Subcutaneous abdominal adipose tissue (tissue), 5 donors: ENCODE results near the gene ZDHHC1.

Source experiments
- H3K27ac ChIP-seq: one replicate; pipeline ENCODE4 v1.7.0; 2013; ENCODE audit warnings: low read depth, mild to moderate bottlenecking, inconsistent platforms, low read length, moderate library complexity
- H3K27me3 ChIP-seq, 5 donors: one replicate each; pipeline ENCODE4 v1.7.0; 2013; ENCODE audit warnings: low read length in 5 of 5, inconsistent platforms in 1 of 5; ENCODE audit not compliant: control insufficient read depth in 5 of 5, insufficient read depth in 4 of 5
- H3K36me3 ChIP-seq, 5 donors: one replicate each; pipeline ENCODE4 v1.7.0; 2013; ENCODE audit warnings: low read length in 5 of 5; ENCODE audit not compliant: control insufficient read depth in 5 of 5, insufficient read depth in 5 of 5
- H3K4me1 ChIP-seq, 5 donors: one replicate each; pipeline ENCODE4 v1.7.0; 2013; ENCODE audit warnings: low read length in 5 of 5, mild to moderate bottlenecking in 3 of 5, moderate library complexity in 1 of 5; ENCODE audit not compliant: control insufficient read depth in 5 of 5, insufficient read depth in 5 of 5
- H3K4me3 ChIP-seq, 5 donors: one replicate each; pipeline ENCODE4 v1.7.0; 2013; ENCODE audit warnings: low read length in 5 of 5, low read depth in 1 of 5
- H3K9ac ChIP-seq, 5 donors: one replicate each; pipeline ENCODE4 v1.7.0; 2013; ENCODE audit warnings: low read length in 5 of 5, mild to moderate bottlenecking in 4 of 5, moderate library complexity in 3 of 5
- H3K9me3 ChIP-seq, 5 donors: one replicate each; pipeline ENCODE4 v1.7.0; 2013; ENCODE audit warnings: low read length in 5 of 5; ENCODE audit not compliant: control insufficient read depth in 5 of 5
- donor health status: healthy.
- donor health status: healthy.
- donor health status: healthy.
- donor health status: healthy.
- donor health status: healthy.

Gene ZDHHC1

DNA sequence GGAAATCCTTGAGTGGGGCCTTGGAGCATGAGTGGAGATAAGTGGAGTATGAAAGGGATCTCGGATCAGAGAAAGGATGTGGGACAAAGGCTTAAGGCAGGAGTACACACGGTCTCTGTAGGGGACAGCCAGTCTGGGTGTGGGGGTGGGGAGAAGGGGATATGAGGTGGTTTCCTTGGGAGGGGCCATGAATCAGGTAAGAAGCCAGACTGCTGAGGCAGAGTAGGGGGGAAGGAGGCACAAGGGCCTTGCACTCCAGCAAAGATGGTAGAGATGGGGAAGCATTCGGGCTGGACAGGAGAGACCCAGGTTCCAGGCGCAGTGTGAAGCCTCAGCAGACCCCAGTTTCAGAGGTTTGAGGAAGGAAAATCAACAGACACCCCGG lies 16.2 kb upstream of the ZDHHC1 start:
- Histone ChIP-seq H3K9ac (no peak overlapping the region), H3K4me1 (peaks cover 1 to 30% (median 28%) of the 10 kb centered on the region in 5 donors), H3K4me3 (no peak overlapping the region), H3K27ac (no peak overlapping the region), H3K36me3 (peaks cover 0 to 17% (median 13%) of the 10 kb centered on the region in 5 donors), H3K9me3 (no peaks in the 10 kb centered on the region), H3K27me3 (peaks cover 5 to 18% (median 10%) of the 10 kb centered on the region in 5 donors)

DNA sequence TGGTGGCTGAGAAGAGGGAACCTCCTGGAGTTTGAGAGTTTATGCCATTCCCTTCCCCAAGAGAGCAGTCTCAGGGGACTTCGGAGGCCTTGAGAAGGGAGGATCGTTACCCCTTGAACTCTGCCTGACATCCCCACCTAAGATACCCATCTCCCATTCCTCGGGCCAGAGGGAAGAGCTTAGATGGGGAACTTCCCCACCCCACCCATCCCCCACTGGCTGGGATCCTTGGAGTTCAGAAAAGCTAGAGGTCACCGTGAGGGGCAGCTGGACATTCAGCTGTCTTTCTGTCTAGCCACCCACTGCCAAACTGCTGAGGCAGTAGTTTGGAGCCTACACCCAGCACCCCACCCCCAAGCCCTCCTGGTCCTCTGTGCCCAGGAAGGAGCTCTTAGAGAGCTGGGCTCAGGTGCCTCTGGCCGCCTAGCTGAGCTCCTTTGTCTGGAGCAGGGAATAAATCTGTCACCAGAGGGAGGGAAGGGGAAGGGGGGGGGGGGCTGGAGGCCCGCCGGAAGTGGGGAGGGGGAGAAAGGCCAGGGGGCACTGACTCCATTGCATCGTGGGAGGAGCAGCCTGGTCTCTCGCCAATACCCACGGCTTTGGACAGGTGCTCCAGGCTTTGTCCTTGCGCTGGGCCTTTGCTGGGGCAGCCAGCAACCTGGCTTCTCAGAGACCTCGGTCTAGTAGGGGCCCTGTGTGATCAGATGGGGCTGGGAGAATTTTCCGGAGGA lies 15.7 kb upstream of the ZDHHC1 start:
- Histone ChIP-seq H3K27me3 (peaks cover 5 to 21% (median 10%) of the 10 kb centered on the region in 5 donors), H3K4me3 (peak overlapping the region; percentile 27 to 63 (median 48)), H3K4me1 (peaks cover 1 to 34% (median 28%) of the 10 kb centered on the region in 5 donors), H3K36me3 (peaks cover 0 to 11% (median 8%) of the 10 kb centered on the region in 5 donors), H3K27ac (no peak overlapping the region), H3K9ac (peak overlapping the region in 3 of 5 donors; percentile 21 to 41 (median 25)), H3K9me3 (no peaks in the 10 kb centered on the region)

DNA sequence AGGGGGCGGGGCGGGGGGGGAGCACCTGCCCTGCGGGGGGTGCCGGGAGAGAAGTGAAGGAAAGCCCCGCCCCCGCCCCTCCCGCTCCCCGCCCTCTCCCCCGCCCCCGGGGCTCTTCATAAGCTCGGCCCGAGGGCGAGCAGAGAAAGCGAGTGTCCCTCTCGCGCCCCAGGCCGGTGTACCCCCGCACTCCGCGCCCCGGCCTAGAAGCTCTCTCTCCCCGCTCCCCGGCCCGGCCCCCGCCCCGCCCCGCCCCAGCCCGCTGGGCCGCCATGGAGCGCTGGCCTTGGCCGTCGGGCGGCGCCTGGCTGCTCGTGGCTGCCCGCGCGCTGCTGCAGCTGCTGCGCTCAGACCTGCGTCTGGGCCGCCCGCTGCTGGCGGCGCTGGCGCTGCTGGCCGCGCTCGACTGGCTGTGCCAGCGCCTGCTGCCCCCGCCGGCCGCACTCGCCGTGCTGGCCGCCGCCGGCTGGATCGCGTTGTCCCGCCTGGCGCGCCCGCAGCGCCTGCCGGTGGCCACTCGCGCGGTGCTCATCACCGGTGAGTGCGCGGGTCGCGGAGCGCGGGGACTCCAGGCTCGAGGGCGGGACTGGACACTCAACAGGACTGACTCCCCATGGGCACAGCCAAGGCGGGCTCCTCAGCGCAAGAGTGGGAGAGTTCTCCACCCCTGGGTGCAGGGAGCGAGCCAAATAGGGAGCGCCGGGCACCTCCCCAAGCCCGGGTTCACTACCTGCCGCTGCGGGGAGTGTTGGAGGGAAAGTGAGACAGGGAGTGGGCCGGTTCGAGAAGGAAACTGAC lies 14.9 kb upstream of the ZDHHC1 start, which contains the start of gene HSD11B2:
Gene HSD11B2 (plus strand): TSS at position 145 of the 798 bp plus-strand sequence. CDS start 128 bp downstream, at position 273.
- H3K9ac ChIP-seq, result peak within 1 kb of the TSS in 3 of 5 donors; percentile 21 to 41 (median 25)
- H3K4me3 ChIP-seq, result peak within 1 kb of the TSS; percentile 27 to 63 (median 50)
- no peaks in the 10 kb centered on the region for H3K9me3 ChIP-seq
- peaks cover 0 to 5% (median 2%) of the 10 kb centered on the region in 5 donors for H3K36me3 ChIP-seq
- peaks cover 1 to 38% (median 28%) of the 10 kb centered on the region in 5 donors for H3K4me1 ChIP-seq
- H3K27ac ChIP-seq, result no peak within 1 kb of the TSS
- peaks cover 5 to 25% (median 14%) of the 10 kb centered on the region in 5 donors for H3K27me3 ChIP-seq

DNA sequence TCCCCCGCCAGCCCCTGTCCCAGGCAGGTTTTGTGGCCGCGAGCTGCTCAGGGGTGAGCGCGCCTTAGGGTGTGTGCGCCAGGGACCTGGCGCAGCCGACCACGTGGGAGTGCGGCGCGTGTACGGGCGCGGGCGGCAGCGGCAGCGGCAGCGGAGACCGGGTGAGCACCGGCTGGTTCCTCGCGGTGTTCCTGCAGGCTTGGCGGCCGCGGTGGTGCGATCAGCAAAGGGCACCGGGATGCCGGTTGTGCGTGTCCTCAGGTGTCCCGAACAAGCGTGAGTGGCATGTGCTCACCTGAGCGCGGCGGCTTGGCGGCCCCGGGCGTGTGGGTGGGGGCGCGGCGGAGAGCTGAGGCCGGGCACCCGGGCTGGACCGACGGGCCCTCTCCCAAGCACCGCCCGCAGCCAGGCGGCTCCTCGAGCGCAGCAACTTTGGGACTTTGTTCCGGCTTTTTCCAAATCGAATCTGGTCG lies 14.3 kb upstream of the ZDHHC1 start:
- peak overlapping the region in 1 of 5 donors; percentile 5 for H3K9ac ChIP-seq
- H3K4me3 ChIP-seq, result peak overlapping the region in 4 of 5 donors; percentile 27 to 63 (median 44)
- H3K36me3 ChIP-seq, result peaks cover 0 to 2% (median under 1%) of the 10 kb centered on the region in 5 donors
- no peaks in the 10 kb centered on the region for H3K9me3 ChIP-seq
- H3K4me1 ChIP-seq, result peaks cover 1 to 42% (median 31%) of the 10 kb centered on the region in 5 donors
- peaks cover 10 to 32% (median 20%) of the 10 kb centered on the region in 5 donors for H3K27me3 ChIP-seq
- no peak overlapping the region for H3K27ac ChIP-seq

DNA sequence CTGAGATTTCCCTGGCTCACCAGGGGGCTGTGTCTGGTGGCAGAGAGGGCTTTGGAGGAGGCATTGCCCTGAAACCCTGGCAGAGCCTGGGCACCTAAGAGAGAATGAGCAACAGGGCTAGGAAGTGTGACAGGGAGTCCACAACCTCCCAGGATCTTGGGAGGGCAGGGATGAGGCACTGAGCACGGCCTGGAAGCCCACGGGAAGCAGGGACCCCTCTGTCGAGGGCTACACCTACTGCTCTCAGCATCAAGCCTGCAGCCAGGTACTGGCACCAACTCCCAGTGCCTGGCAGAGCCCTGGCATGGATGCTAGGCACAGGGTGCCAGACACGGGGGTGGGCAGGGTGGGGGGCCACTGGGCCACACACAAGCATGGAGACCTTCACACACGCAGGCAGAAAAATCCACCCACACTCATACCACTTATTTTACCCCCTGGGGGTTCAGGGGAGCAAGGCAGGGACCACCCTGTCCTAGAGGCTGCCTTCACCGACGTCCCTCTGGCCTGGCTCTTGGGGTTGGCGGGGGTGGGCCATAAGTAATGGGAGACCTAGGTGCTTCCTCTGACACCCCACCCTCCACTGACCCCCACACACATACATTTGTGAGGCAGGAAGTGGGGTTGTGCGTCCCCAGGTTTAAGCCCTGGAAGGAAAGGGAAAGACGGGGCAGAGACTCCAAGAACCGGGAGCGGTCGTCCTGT lies 13.7 kb upstream of the ZDHHC1 start:
- H3K9ac ChIP-seq, result peak overlapping the region in 1 of 5 donors; percentile 5
- no peaks in the 10 kb centered on the region for H3K36me3 ChIP-seq
- peaks cover 12 to 37% (median 22%) of the 10 kb centered on the region in 5 donors for H3K27me3 ChIP-seq
- no peaks in the 10 kb centered on the region for H3K9me3 ChIP-seq
- peak overlapping the region in 4 of 5 donors; percentile 27 to 63 (median 44) for H3K4me3 ChIP-seq
- H3K27ac ChIP-seq, result no peak overlapping the region
- peaks cover 1 to 42% (median 27%) of the 10 kb centered on the region in 5 donors for H3K4me1 ChIP-seq

DNA sequence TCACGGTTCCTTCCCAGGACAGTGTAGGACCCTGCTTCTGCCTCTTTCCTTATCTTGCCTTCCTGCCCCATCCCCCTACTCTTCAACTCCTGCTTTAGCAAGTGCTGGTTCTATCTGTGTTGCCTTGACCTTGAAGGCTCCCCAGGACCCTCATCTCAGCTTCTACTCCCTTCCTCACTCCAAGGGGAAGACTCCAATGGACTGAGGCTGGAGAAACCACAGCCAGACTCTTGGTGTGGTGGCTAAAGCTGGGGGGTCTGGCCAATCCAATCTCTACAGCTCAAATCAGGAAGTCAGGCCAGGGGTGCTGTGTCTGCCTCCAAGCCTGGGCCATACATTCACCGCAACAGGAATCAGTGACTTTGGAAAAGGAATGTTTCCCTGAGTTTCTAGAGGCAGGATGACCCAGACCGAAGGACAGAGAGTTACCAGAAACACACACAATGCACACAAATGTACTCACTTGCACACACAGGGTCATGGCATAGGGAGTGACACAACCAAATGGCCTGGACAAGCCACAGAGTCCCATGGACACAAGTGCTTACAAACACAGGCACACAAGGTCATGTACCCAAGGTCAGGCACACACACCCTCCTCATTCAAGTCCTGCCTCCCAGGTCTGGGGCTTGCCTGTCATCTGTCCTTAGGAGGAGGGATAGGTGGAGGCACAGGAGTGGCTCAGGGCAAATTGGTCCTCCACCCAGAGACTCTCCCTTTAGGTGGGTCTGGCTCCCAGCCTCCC lies 12.9 kb upstream of the ZDHHC1 start:
- Histone ChIP-seq H3K9me3 (no peaks in the 10 kb centered on the region), H3K27ac (no peak overlapping the region), H3K9ac (no peak overlapping the region), H3K4me1 (peaks cover 1 to 47% (median 31%) of the 10 kb centered on the region in 5 donors), H3K4me3 (no peak overlapping the region), H3K36me3 (no peaks in the 10 kb centered on the region), H3K27me3 (peaks cover 12 to 44% (median 22%) of the 10 kb centered on the region in 5 donors)

DNA sequence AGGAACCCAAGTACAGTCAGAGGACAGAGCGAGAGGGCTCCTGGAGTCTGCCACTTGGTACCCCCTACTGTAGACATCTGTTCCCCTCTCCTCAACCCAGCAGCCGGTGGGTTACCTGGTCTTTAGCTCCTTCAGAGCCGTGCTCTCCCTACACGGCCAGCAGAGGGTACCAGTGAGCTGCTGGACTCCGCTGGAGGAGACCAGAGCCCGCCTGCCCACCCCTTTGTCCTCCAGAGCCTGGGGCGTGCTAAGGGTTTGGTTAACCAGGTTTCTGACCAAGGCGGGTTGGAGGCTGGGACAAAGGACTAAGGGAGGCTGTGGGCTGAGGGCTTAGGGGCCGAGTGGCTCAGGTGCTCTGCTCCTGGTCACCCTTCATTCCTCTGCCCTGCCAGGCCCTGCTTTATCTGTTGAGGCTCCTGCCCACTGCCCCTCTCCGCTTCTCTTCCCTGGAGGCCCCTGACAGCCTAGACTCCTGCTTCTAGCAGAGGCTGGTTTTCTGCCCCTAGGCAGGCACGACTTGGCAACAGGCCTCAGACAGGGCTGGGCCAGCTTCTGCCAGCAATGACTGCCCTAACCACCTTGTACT lies 12.0 kb upstream of the ZDHHC1 start:
- no peak overlapping the region for H3K9ac ChIP-seq
- no peak overlapping the region for H3K4me3 ChIP-seq
- peaks cover 12 to 44% (median 22%) of the 10 kb centered on the region in 5 donors for H3K27me3 ChIP-seq
- H3K27ac ChIP-seq, result no peak overlapping the region
- no peaks in the 10 kb centered on the region for H3K36me3 ChIP-seq
- no peaks in the 10 kb centered on the region for H3K9me3 ChIP-seq
- peaks cover 1 to 48% (median 31%) of the 10 kb centered on the region in 5 donors for H3K4me1 ChIP-seq

DNA sequence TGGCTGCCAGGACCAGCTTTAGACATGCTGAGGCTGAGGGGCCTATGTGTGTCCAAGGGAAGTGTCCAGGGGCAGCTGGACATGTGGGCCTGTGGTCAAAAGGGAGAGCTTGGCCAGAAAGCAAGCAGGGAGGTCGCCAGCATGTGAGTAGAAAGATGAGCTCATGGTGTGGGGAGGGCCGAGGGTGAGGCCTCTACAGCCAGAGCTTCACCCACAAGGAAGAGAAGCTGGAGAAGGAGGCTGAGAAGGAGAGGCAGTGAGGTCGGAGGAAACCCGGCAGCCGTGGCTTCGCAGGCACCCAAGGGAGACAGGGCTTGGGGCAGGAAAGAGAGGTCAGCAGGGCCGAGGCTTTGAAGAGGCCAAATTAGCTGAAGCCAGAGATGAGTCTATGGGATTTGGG lies 10.7 kb upstream of the ZDHHC1 start:
- peaks cover 12 to 42% (median 22%) of the 10 kb centered on the region in 5 donors for H3K27me3 ChIP-seq
- no peak overlapping the region for H3K9ac ChIP-seq
- H3K27ac ChIP-seq, result no peak overlapping the region
- no peaks in the 10 kb centered on the region for H3K9me3 ChIP-seq
- no peaks in the 10 kb centered on the region for H3K36me3 ChIP-seq
- no peak overlapping the region for H3K4me3 ChIP-seq
- H3K4me1 ChIP-seq, result peaks cover 0 to 44% (median 31%) of the 10 kb centered on the region in 5 donors

DNA sequence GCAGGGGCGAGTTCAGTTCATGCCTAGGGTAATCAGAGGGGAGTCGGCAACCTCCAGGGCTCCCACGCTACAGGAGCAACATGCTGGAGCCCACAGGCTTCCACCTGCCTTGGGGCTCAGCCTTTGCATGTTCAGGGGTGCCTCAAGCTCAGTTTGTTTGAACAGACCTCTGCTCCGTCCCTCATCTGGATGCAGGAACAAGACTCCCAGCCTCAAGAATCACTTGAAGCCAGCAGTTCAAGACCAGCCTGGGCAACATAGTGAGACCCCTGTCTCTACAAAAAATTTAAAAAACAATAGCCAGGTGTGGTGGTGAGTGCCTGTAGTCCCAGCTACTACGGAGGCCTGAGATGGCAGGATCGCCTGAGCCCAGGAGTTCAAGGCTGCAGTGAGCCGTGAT lies 9.7 kb upstream of the ZDHHC1 start:
- Histone ChIP-seq H3K4me3 (no peak overlapping the region), H3K4me1 (peaks cover 0 to 38% (median 24%) of the 10 kb centered on the region in 5 donors), H3K27me3 (peaks cover 12 to 42% (median 22%) of the 10 kb centered on the region in 5 donors), H3K9ac (no peak overlapping the region), H3K9me3 (no peaks in the 10 kb centered on the region), H3K36me3 (no peaks in the 10 kb centered on the region), H3K27ac (no peak overlapping the region)
